K562 (cell line): ENCODE measurements around the gene XPOT. TPM values are rescaled to one million over a fixed set of nuclear protein-coding genes. Genes with fewer than 3 reads are reported as not detected.

Experiments
- CCNT2 ChIP-seq: IDR thresholded peaks from 2 replicates; pipeline ENCODE4 v1.6.1; 2011; ENCODE audit warnings: borderline replicate concordance, low read depth, mild to moderate bottlenecking, moderate library complexity, mixed read lengths, low read length; ENCODE audit not compliant: insufficient read length; ENCODE audit errors: extremely low read depth
- HCFC1 ChIP-seq: IDR thresholded peaks from 2 replicates; pipeline ENCODE4 v1.6.1; 2012; ENCODE audit warnings: low read depth, low read length, improper control_type of control experiment
- ILF3 ChIP-seq: fragments of 450-650 bp; IDR thresholded peaks from 2 replicates; pipeline ENCODE4 v1.6.1; 2018; ENCODE audit warnings: antibody characterized with exemption, mild to moderate bottlenecking, moderate library complexity, borderline replicate concordance
- JUN ChIP-seq, 2 experiments: sonication (generic) in 1 of 2; formaldehyde crosslinking in 1 of 2; IDR thresholded peaks; 2 replicates each; pipeline versions ENCODE4 v1.6.1 to v1.8.0; 2012 to 2022; ENCODE audit warnings: borderline replicate concordance in 2 of 2, mild to moderate bottlenecking in 2 of 2, improper control_type of control experiment in 1 of 2, low read depth in 1 of 2, low read length in 1 of 2, missing genetic modification reagents in 1 of 2
- polyA plus RNA-seq, 8 experiments: library from polyadenylated mRNA; depleted of rRNA in 4 of 8; stranded (reverse) in 5 of 8; unstranded in 3 of 8; fragments of >200 nt; fragmentation: Nextera tagmentation in 2 of 8; fragmentation: Illumina TruSeq in 1 of 8; extraction: Ambion mirVana in 2 of 8; extraction: Trizol in 1 of 8; gene quantifications; 2 replicates each; pipeline versions ENCODE4 v1.2.1 to v1.2.3, GENCODE V29; 2011 to 2014; ENCODE audit warnings: inconsistent platforms in 1 of 8, missing spikeins in 1 of 8
- total RNA-seq, 7 experiments: library from RNA; depleted of rRNA in 6 of 7; stranded (reverse); fragments of >200 nt in 6 of 7; fragmentation: Illumina TruSeq in 2 of 7; extraction: Trizol in 2 of 7; gene quantifications; 2 replicates each; pipeline versions ENCODE4 v1.2.1 to v1.2.3, GENCODE V29; 2011 to 2021; ENCODE audit warnings: low replicate concordance in 1 of 7
- TF ChIP-seq, protein P1 (sequence below): fragments of 250-450 bp; sonication (Bioruptor Pico); IDR thresholded peaks from 2 replicates; pipeline ENCODE4 v1.8.0; 2022; ENCODE audit warnings: inconsistent platforms
- TF ChIP-seq, protein P2 (sequence below): fragments of 450-650 bp; formaldehyde crosslinking; IDR thresholded peaks from 2 replicates; pipeline ENCODE4 v1.4.0; 2022; ENCODE audit warnings: missing genetic modification characterization
- TF ChIP-seq, protein P3 (sequence below), 3 experiments: IDR thresholded peaks in 2 of 3; conservative IDR thresholded peaks in 1 of 3; 2 replicates each; pipeline ENCODE4 v1.5.1; 2011 to 2012; ENCODE audit warnings: low read length in 3 of 3, mild to moderate bottlenecking in 3 of 3, control low read depth in 2 of 3, improper control_type of control experiment in 1 of 3, inconsistent platforms in 1 of 3, low read depth in 1 of 3, mixed read lengths in 1 of 3, moderate library complexity in 1 of 3; ENCODE audit not compliant: insufficient read depth in 2 of 3

The XPOT gene
- total and polyA plus RNA-seq, 9 of the 15 experiments (the other 6 are each of a cell fraction or from before 2014, with no cell fraction given) = 26.2 to 192 (median 102) TPM

- no peak for TF ChIP-seq HCFC1
- TF ChIP-seq CCNT2 = no peak
- TF ChIP-seq, protein P1, sequence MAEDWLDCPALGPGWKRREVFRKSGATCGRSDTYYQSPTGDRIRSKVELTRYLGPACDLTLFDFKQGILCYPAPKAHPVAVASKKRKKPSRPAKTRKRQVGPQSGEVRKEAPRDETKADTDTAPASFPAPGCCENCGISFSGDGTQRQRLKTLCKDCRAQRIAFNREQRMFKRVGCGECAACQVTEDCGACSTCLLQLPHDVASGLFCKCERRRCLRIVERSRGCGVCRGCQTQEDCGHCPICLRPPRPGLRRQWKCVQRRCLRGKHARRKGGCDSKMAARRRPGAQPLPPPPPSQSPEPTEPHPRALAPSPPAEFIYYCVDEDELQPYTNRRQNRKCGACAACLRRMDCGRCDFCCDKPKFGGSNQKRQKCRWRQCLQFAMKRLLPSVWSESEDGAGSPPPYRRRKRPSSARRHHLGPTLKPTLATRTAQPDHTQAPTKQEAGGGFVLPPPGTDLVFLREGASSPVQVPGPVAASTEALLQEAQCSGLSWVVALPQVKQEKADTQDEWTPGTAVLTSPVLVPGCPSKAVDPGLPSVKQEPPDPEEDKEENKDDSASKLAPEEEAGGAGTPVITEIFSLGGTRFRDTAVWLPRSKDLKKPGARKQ (CRISPR knock-in tag) = no peak
- TF ChIP-seq, protein P2, sequence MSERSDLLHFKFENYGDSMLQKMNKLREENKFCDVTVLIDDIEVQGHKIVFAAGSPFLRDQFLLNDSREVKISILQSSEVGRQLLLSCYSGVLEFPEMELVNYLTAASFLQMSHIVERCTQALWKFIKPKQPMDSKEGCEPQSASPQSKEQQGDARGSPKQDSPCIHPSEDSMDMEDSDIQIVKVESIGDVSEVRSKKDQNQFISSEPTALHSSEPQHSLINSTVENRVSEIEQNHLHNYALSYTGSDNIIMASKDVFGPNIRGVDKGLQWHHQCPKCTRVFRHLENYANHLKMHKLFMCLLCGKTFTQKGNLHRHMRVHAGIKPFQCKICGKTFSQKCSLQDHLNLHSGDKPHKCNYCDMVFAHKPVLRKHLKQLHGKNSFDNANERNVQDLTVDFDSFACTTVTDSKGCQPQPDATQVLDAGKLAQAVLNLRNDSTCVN = no peak
- no peak for TF ChIP-seq JUN (IDR thresholded peaks at IDR 0.05; ENCODE audit: borderline replicate concordance, low read depth, low read length)
- no peak for TF ChIP-seq JUN (CRISPR knock-in tag; IDR thresholded peaks at IDR 0.05; ENCODE audit: borderline replicate concordance)
- TF ChIP-seq, protein P3, sequence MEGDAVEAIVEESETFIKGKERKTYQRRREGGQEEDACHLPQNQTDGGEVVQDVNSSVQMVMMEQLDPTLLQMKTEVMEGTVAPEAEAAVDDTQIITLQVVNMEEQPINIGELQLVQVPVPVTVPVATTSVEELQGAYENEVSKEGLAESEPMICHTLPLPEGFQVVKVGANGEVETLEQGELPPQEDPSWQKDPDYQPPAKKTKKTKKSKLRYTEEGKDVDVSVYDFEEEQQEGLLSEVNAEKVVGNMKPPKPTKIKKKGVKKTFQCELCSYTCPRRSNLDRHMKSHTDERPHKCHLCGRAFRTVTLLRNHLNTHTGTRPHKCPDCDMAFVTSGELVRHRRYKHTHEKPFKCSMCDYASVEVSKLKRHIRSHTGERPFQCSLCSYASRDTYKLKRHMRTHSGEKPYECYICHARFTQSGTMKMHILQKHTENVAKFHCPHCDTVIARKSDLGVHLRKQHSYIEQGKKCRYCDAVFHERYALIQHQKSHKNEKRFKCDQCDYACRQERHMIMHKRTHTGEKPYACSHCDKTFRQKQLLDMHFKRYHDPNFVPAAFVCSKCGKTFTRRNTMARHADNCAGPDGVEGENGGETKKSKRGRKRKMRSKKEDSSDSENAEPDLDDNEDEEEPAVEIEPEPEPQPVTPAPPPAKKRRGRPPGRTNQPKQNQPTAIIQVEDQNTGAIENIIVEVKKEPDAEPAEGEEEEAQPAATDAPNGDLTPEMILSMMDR (IDR thresholded peaks at IDR 0.05 in 2 of 3, conservative IDR thresholded peaks at IDR 0.05 in 1 of 3; ENCODE audit: insufficient read depth in 2 of 3, low read depth in 1 of 3, low read length in 3 of 3) = peak in 2 of 3 experiments; percentile 17 to 46; a peak in 4 of 6 replicates
- TF ChIP-seq ILF3 = no peak
Observed at GRCh38 chr12:64392221-64392620, 12.0 kb upstream of the XPOT start (continued).
